ENCODE data around the gene POLR1B.
"Not testable (repeated sequence)": the region's sequence is repeated elsewhere in the genome, so short reads cannot be mapped to it uniquely, and the experiment has no call there.

POLR1B gene

GRCh38 chr2:112607680-112608438, 65.6 kb downstream of the POLR1B start:
- no peaks in the 10 kb centered on the region for H3K36me3 ChIP-seq (ENCODE audit: control insufficient read depth, insufficient read depth, low read length)
- H3K4me1 ChIP-seq (ENCODE audit: control insufficient read depth, insufficient read depth, low read length), result no peaks in the 10 kb centered on the region
- no peak overlapping the region for H3K4me3 ChIP-seq (ENCODE audit: low read length)
- no peak overlapping the region for H3K27ac ChIP-seq (ENCODE audit: low read depth, low read length)
- no peaks in the 10 kb centered on the region for H3K27me3 ChIP-seq (ENCODE audit: control insufficient read depth, insufficient read depth, low read length)
- no peak overlapping the region for H3K9ac ChIP-seq (ENCODE audit: low read length)

GRCh38 chr2:112609320-112609719, 67.1 kb downstream of the POLR1B start:
- H3K9ac ChIP-seq (ENCODE audit: low read length); H3K27me3 ChIP-seq (ENCODE audit: control insufficient read depth, insufficient read depth, low read length); H3K27ac ChIP-seq (ENCODE audit: low read depth, low read length); H3K36me3 ChIP-seq (ENCODE audit: control insufficient read depth, insufficient read depth, low read length); H3K4me3 ChIP-seq (ENCODE audit: low read length); H3K4me1 ChIP-seq (ENCODE audit: control insufficient read depth, insufficient read depth, low read length): not testable (repeated sequence)

DNA sequence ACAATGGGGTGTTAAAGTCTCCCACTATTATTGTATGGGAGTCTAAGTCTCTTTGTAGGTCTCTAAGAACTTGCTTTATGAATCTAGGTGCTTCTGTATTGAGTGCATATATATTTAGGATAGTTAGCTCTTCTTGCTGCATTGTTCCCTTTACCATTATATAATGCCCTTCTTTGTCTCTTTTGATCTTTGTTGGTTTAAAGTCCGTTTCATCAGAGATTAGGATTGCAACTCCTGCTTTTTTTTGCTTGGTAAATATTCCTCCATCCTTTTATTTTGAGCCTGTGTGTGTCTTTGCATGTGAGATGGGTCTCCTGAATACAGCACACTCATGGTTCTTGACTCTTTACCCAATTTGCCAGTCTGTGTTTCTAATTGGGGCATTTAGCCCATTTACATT, 70.0 kb downstream of the POLR1B start:
- not testable (repeated sequence) for H3K4me3 ChIP-seq (ENCODE audit: low read length); H3K4me1 ChIP-seq (ENCODE audit: control insufficient read depth, insufficient read depth, low read length); H3K9ac ChIP-seq (ENCODE audit: low read length); H3K27me3 ChIP-seq (ENCODE audit: control insufficient read depth, insufficient read depth, low read length); H3K36me3 ChIP-seq (ENCODE audit: control insufficient read depth, insufficient read depth, low read length); H3K27ac ChIP-seq (ENCODE audit: low read depth, low read length)

DNA sequence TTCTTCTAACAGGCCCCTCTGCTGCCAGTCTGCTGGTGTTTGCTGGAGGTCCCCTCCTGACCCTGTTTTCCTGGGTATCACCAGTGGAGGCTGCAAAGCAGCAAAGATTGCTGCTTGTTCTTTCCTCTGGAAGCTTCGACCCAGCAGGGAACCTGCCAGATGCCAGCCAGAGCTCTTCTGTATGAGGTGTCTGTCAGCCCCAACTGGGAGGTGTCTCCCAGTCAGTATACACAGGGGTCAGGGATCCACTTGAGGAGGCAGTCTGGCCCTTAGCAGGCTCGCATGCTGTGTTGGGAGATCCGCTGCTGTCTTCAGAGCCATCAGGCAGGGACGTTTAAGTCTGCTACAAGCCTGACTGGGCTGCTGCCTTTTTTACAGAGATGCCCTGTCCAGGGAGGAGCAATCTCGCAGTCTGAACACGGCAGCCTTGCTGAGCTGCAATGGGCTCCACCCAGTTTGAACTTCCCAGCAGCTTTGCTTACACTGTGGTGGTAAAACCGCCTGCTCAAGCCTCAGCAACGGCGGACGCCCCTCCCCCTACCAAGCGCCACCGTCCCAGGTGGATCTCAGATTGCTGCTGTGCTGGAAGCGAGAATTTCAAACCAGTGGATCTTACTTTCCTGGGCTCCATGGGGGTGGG, 72.1 kb downstream of the POLR1B start:
- Histone ChIP-seq H3K36me3 (ENCODE audit: control insufficient read depth, insufficient read depth, low read length) (no peaks in the 10 kb centered on the region), H3K4me1 (ENCODE audit: control insufficient read depth, insufficient read depth, low read length) (no peaks in the 10 kb centered on the region), H3K4me3 (ENCODE audit: low read length) (no peak overlapping the region), H3K27ac (ENCODE audit: low read depth, low read length) (no peak overlapping the region), H3K27me3 (ENCODE audit: control insufficient read depth, insufficient read depth, low read length) (no peaks in the 10 kb centered on the region), H3K9ac (ENCODE audit: low read length) (no peak overlapping the region)

- H3K4me1 ChIP-seq (ENCODE audit: control insufficient read depth, insufficient read depth, low read length), result no peaks in the 10 kb centered on the region
- H3K4me3 ChIP-seq (ENCODE audit: low read length), result no peak overlapping the region
- H3K27ac ChIP-seq (ENCODE audit: low read depth, low read length), result no peak overlapping the region
- no peak overlapping the region for H3K9ac ChIP-seq (ENCODE audit: low read length)
- H3K36me3 ChIP-seq (ENCODE audit: control insufficient read depth, insufficient read depth, low read length), result no peaks in the 10 kb centered on the region
- H3K27me3 ChIP-seq (ENCODE audit: control insufficient read depth, insufficient read depth, low read length), result no peaks in the 10 kb centered on the region
These were observed 72.8 kb downstream of the POLR1B start for GRCh38 chr2:112615051-112615450.

- H3K27ac ChIP-seq (ENCODE audit: low read depth, low read length); H3K9ac ChIP-seq (ENCODE audit: low read length); H3K4me3 ChIP-seq (ENCODE audit: low read length); H3K27me3 ChIP-seq (ENCODE audit: control insufficient read depth, insufficient read depth, low read length); H3K36me3 ChIP-seq (ENCODE audit: control insufficient read depth, insufficient read depth, low read length); H3K4me1 ChIP-seq (ENCODE audit: control insufficient read depth, insufficient read depth, low read length): not testable (repeated sequence)
These were observed 73.5 kb downstream of the POLR1B start for GRCh38 chr2:112615798-112616197.

GRCh38 chr2:112618383-112618782, 76.1 kb downstream of the POLR1B start:
- Histone ChIP-seq H3K27ac (ENCODE audit: low read depth, low read length) (no peak overlapping the region), H3K4me1 (ENCODE audit: control insufficient read depth, insufficient read depth, low read length) (no peaks in the 10 kb centered on the region), H3K9ac (ENCODE audit: low read length) (no peak overlapping the region), H3K36me3 (ENCODE audit: control insufficient read depth, insufficient read depth, low read length) (no peaks in the 10 kb centered on the region), H3K27me3 (ENCODE audit: control insufficient read depth, insufficient read depth, low read length) (no peaks in the 10 kb centered on the region), H3K4me3 (ENCODE audit: low read length) (no peak overlapping the region)

DNA sequence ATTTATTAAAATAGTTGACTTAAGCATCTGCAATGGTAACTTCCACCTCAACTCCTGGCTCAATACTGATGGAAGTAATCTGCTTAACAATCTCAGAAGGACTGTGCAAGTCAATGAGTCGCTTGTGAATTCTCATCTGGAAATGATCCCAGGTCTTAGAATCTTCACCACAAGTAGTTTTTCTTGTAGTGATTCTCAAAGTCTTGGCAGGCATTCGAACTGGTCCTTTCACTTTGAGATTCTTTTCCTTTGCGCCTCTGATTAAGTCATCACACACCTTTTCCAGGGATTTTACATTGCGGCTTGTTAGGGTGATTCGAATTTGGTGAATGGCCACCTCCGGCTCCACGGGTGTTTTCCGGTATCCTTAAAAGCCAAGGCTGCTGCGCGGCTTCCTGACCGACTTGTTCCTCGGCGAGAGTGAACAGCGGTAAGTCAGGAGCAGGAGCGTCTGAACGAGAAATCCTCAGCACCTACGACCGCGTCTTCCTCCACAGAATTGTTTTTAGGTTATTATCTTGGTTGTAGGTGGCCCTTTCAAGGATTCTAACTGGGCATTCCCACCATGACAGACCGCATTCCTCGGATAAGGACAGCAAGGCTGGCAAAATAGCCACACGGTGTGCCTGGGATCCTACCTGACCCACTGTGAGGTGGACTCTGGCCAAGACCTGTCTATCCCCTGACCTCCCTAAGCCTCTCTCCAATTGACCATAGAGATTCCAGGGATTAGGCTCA, 79.7 kb downstream of the POLR1B start:
- H3K9ac ChIP-seq (ENCODE audit: low read length), result no peak overlapping the region
- H3K27me3 ChIP-seq (ENCODE audit: control insufficient read depth, insufficient read depth, low read length), result no peaks in the 10 kb centered on the region
- H3K4me1 ChIP-seq (ENCODE audit: control insufficient read depth, insufficient read depth, low read length), result peaks cover 4% of the 10 kb centered on the region
- no peak overlapping the region for H3K4me3 ChIP-seq (ENCODE audit: low read length)
- H3K27ac ChIP-seq (ENCODE audit: low read depth, low read length), result no peak overlapping the region
- no peaks in the 10 kb centered on the region for H3K36me3 ChIP-seq (ENCODE audit: control insufficient read depth, insufficient read depth, low read length)

DNA sequence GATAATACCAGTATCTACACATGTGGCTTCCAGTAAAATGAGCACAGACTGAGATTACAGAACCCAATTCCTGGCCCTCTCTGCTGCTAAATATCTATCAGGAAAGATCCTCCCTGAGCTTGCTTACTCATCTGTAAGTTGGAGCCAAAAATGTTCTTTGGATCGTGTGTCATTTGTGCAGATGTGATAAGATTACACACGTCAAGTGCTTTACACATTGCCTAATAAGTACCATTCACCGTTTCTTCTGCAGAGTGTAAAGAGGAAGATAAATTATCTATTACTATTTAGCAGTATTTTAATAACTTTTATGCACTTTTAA, 80.2 kb downstream of the POLR1B start:
- Histone ChIP-seq H3K4me1 (ENCODE audit: control insufficient read depth, insufficient read depth, low read length) (peaks cover 4% of the 10 kb centered on the region), H3K27ac (ENCODE audit: low read depth, low read length) (no peak overlapping the region)

DNA sequence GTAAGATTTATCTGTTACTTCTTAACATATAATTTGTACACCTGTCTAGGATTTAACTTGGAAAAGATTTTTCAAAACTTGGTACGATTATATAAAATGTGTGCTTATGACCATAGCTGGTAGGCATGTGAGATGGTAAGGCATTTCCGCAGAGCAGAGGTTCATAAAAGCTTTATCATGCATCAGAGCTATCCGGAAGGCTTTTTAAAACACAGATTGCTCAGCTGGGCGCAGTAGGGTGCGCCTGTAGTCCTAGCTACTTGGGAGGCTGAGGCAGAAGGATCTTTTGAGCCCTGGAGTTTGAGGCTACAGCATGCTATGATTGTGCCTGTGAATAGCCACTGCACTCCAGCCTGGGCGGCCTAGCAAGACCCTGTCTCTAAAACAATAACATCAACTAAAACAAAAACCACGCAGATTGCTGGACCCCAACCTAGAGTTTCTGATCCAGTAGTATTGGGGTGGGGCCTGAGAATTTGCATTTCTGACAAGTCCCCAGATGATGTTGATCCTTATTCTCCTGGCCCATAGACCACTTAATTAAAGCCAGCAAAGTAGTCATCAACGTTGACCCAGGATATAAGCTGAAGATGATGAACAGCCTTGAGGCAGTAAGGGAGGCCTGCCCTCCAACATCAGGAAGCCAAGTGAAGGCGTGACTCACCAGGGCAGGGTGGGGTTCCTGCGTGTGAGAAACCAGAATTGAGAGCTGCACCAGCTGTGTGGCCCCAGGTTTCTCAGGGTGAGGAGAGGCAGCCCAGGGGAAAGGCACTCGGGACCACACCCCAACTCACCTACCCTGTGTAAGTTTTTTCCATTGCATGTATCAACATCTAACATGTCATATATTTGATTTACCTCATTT, 81.9 kb downstream of the POLR1B start:
- H3K4me1 ChIP-seq (ENCODE audit: control insufficient read depth, insufficient read depth, low read length), result peaks cover 4% of the 10 kb centered on the region
- H3K36me3 ChIP-seq (ENCODE audit: control insufficient read depth, insufficient read depth, low read length), result no peaks in the 10 kb centered on the region
- no peak overlapping the region for H3K27ac ChIP-seq (ENCODE audit: low read depth, low read length)
- H3K4me3 ChIP-seq (ENCODE audit: low read length), result no peak overlapping the region
- no peaks in the 10 kb centered on the region for H3K27me3 ChIP-seq (ENCODE audit: control insufficient read depth, insufficient read depth, low read length)
- H3K9ac ChIP-seq (ENCODE audit: low read length), result no peak overlapping the region

More for the DNA sequence above, 80.2 kb downstream of the POLR1B start:
- H3K9ac ChIP-seq (ENCODE audit: low read length), result no peak overlapping the region
- no peak overlapping the region for H3K4me3 ChIP-seq (ENCODE audit: low read length)
- H3K27me3 ChIP-seq (ENCODE audit: control insufficient read depth, insufficient read depth, low read length), result no peaks in the 10 kb centered on the region
- no peaks in the 10 kb centered on the region for H3K36me3 ChIP-seq (ENCODE audit: control insufficient read depth, insufficient read depth, low read length)

DNA sequence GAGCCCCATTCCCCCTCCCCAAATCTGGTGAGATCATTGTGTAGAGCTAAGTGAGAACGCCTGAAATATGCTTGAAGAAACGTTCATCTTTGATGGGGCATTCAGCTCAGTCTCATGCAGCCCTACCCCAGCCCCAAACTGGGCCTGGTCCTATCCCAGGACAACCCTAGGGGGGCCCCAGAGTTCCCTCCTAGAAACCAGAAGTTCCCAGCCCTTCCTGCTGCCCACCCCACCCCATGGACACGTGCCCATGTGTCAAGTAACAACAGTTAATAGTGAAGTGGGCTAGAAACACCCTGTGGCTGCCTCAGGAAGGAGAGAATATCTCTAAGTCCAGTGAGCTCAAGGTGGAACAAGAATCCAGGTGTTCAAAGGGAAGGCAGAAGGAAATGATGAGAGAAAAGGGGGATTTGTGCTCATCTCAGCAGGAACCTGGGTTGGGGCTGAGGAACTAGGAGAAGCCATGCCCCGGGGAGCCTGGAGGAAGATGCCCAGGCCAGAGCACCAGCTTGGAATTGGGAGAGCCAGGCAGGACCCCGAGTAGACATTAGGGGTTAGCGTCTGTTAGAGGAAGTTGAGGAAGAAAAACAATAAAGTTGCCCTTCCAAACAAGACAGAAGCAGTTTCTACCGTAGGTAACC, 83.3 kb downstream of the POLR1B start:
- Histone ChIP-seq H3K27ac (ENCODE audit: low read depth, low read length) (no peak overlapping the region), H3K9ac (ENCODE audit: low read length) (no peak overlapping the region)

DNA sequence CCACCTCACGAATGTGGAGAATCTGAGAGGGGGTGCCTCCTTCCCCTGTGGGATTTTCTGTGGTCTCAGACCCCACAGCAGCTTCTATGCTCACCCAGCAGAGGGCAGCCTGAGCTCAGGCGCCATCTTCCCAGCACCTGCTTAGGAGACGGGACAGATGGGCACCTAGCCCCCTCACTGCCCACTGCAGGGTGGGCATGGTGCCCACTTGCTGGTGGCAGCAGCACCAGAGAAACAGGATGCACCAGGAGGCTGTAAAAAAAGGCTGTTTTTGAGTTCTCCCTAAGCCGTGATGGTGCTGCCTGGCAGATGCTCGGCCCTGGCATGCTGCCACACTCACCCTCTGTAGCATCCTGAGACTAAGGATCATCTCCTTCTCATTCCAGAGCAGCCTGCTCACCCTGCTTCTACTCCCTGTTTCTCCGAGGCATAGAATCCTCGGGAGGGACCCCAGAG, 84.4 kb downstream of the POLR1B start:
- H3K4me3 ChIP-seq (ENCODE audit: low read length), result peak overlapping the region; percentile 49
- H3K27me3 ChIP-seq (ENCODE audit: control insufficient read depth, insufficient read depth, low read length), result no peaks in the 10 kb centered on the region
- no peaks in the 10 kb centered on the region for H3K36me3 ChIP-seq (ENCODE audit: control insufficient read depth, insufficient read depth, low read length)
- H3K9ac ChIP-seq (ENCODE audit: low read length), result no peak overlapping the region
- peaks cover 4% of the 10 kb centered on the region for H3K4me1 ChIP-seq (ENCODE audit: control insufficient read depth, insufficient read depth, low read length)
- H3K27ac ChIP-seq (ENCODE audit: low read depth, low read length), result peak overlapping the region; percentile 70

More for the DNA sequence above, 83.3 kb downstream of the POLR1B start:
- Histone ChIP-seq H3K36me3 (ENCODE audit: control insufficient read depth, insufficient read depth, low read length) (no peaks in the 10 kb centered on the region), H3K4me3 (ENCODE audit: low read length) (no peak overlapping the region), H3K27me3 (ENCODE audit: control insufficient read depth, insufficient read depth, low read length) (no peaks in the 10 kb centered on the region), H3K4me1 (ENCODE audit: control insufficient read depth, insufficient read depth, low read length) (peaks cover 4% of the 10 kb centered on the region)
